WTC11 (cell line): Measurements from ENCODE around the gene TM9SF4. TPM values are rescaled to one million over a fixed set of nuclear protein-coding genes. Genes with fewer than 3 reads are reported as not detected.

Experiments used
- ATAC-seq: fragments of 200-7000 bp; cut with Tn5 transposase; 2 replicates; pipeline ENCODE4 v1.10.0; 2021; ENCODE audit warnings: mild to moderate bottlenecking, moderate library complexity
- CTCF ChIA-PET: fragments of 300-600 bp; sonication (Branson Sonifier 250); formaldehyde crosslinking; loops from one replicate; lab custom pipeline; 2021; ENCODE audit warnings: antibody characterized with exemption; lab: Charles Lee
- POLR2A ChIA-PET: fragments of 350-600 bp; sonication (Branson Sonifier 250); formaldehyde crosslinking; loops from one replicate; lab custom pipeline; 2021; ENCODE audit warnings: antibody characterized with exemption; lab: Charles Lee
- DNase-seq: peaks from one replicate; pipeline ENCODE4 v3.0.0; 2021; ENCODE audit warnings: low spot score
- H3K27ac Mint-ChIP-seq: 2 replicates; pipeline ENCODE4 v1.8.0; 2021; ENCODE audit warnings: mixed read lengths
- H3K27me3 Mint-ChIP-seq: 2 replicates; pipeline ENCODE4 v1.8.0; 2021; ENCODE audit warnings: low read depth, mild to moderate bottlenecking, moderate library complexity, mixed read lengths
- H3K36me3 Mint-ChIP-seq: 2 replicates; pipeline ENCODE4 v1.8.0; 2021; ENCODE audit warnings: mixed read lengths
- H3K4me1 Mint-ChIP-seq: 2 replicates; pipeline ENCODE4 v1.8.0; 2022; ENCODE audit warnings: mixed read lengths
- H3K4me3 Mint-ChIP-seq: 2 replicates; pipeline ENCODE4 v1.8.0; 2021; ENCODE audit warnings: mild to moderate bottlenecking, moderate library complexity, mixed read lengths
- H3K9me3 Mint-ChIP-seq: 2 replicates; pipeline ENCODE4 v1.8.0; 2021; ENCODE audit warnings: mixed read lengths
- ATF6 ChIP-seq: sonication (generic); formaldehyde crosslinking; IDR thresholded peaks from 2 replicates; pipeline ENCODE4 v1.8.1; 2023; ENCODE audit warnings: mild to moderate bottlenecking, missing genetic modification reagents
- CDX4 ChIP-seq: fragments of 250-450 bp; sonication (Bioruptor Pico); IDR thresholded peaks from 2 replicates; pipeline ENCODE4 v1.9.0; 2021; ENCODE audit warnings: moderate library complexity, mild to moderate bottlenecking, inconsistent platforms, borderline replicate concordance
- E2F4 ChIP-seq: sonication (generic); formaldehyde crosslinking; IDR thresholded peaks from 2 replicates; pipeline ENCODE4 v1.8.1; 2022; ENCODE audit warnings: low read depth, mild to moderate bottlenecking, moderate library complexity, missing genetic modification reagents, borderline replicate concordance
- ETV6 ChIP-seq: sonication (generic); formaldehyde crosslinking; IDR thresholded peaks from 2 replicates; pipeline ENCODE4 v1.8.1; 2022; ENCODE audit warnings: mild to moderate bottlenecking, missing genetic modification reagents
- IRF1 ChIP-seq: sonication (generic); formaldehyde crosslinking; IDR thresholded peaks from 2 replicates; pipeline ENCODE4 v1.8.0; 2023; ENCODE audit warnings: missing genetic modification reagents
- JAZF1 ChIP-seq: fragments of 250-450 bp; sonication (Bioruptor Pico); IDR thresholded peaks from 2 replicates; pipeline ENCODE4 v1.9.0; 2021; ENCODE audit warnings: moderate library complexity, mild to moderate bottlenecking, inconsistent platforms
- MAX ChIP-seq: sonication (generic); formaldehyde crosslinking; IDR thresholded peaks from 2 replicates; pipeline ENCODE4 v1.8.0; 2022; ENCODE audit warnings: mild to moderate bottlenecking, missing genetic modification reagents
- NR1H2 ChIP-seq: sonication (generic); formaldehyde crosslinking; IDR thresholded peaks from 2 replicates; pipeline ENCODE4 v1.9.0; 2021; ENCODE audit warnings: mild to moderate bottlenecking, moderate library complexity, missing genetic modification reagents
- NR3C1 ChIP-seq: sonication (generic); formaldehyde crosslinking; conservative IDR thresholded peaks from 2 replicates; pipeline ENCODE4 v1.8.1; 2023; ENCODE audit warnings: low read depth, mild to moderate bottlenecking, missing genetic modification reagents
- OVOL2 ChIP-seq: fragments of 250-450 bp; sonication (Bioruptor Pico); IDR thresholded peaks from 2 replicates; pipeline ENCODE4 v1.9.0; 2021; ENCODE audit warnings: mild to moderate bottlenecking, borderline replicate concordance
- PRDM15 ChIP-seq: sonication (generic); formaldehyde crosslinking; IDR thresholded peaks from 2 replicates; pipeline ENCODE4 v1.8.0; 2022; ENCODE audit warnings: missing genetic modification reagents
- PREB ChIP-seq: sonication (generic); formaldehyde crosslinking; IDR thresholded peaks from 2 replicates; pipeline ENCODE4 v1.8.1; 2022; ENCODE audit warnings: mild to moderate bottlenecking, missing genetic modification reagents, moderate library complexity, borderline replicate concordance
- TP53 ChIP-seq: sonication (generic); formaldehyde crosslinking; IDR thresholded peaks from 2 replicates; pipeline ENCODE4 v1.8.1; 2023; ENCODE audit warnings: mild to moderate bottlenecking, missing genetic modification reagents
- USF2 ChIP-seq: sonication (generic); formaldehyde crosslinking; IDR thresholded peaks from 2 replicates; pipeline ENCODE4 v1.8.1; 2023; ENCODE audit warnings: mild to moderate bottlenecking, missing genetic modification reagents, moderate library complexity
- ZNF219 ChIP-seq: sonication (generic); formaldehyde crosslinking; IDR thresholded peaks from 2 replicates; pipeline ENCODE4 v1.8.0; 2023; ENCODE audit warnings: missing genetic modification reagents, mild to moderate bottlenecking, borderline replicate concordance
- ZNF232 ChIP-seq: sonication (generic); formaldehyde crosslinking; IDR thresholded peaks from 2 replicates; pipeline ENCODE4 v1.8.0; 2022; ENCODE audit warnings: mild to moderate bottlenecking, missing genetic modification reagents
- ZNF263 ChIP-seq: sonication (generic); formaldehyde crosslinking; IDR thresholded peaks from 2 replicates; pipeline ENCODE4 v1.8.1; 2022; ENCODE audit warnings: low read depth, mild to moderate bottlenecking, moderate library complexity, missing genetic modification reagents
- ZNF425 ChIP-seq: fragments of 250-450 bp; sonication (Bioruptor Pico); conservative IDR thresholded peaks from 2 replicates; pipeline ENCODE4 v1.9.0; 2021; ENCODE audit warnings: mild to moderate bottlenecking
- ZNF512 ChIP-seq: sonication (generic); formaldehyde crosslinking; IDR thresholded peaks from 2 replicates; pipeline ENCODE4 v1.8.1; 2022; ENCODE audit warnings: missing genetic modification reagents, borderline replicate concordance
- ZNF671 ChIP-seq: fragments of 250-450 bp; sonication (Bioruptor Pico); IDR thresholded peaks from 2 replicates; pipeline ENCODE4 v1.8.0; 2021; ENCODE audit warnings: mild to moderate bottlenecking
- total RNA-seq: library from RNA; stranded (reverse); gene quantifications from 3 replicates; pipeline ENCODE4 v1.2.3, GENCODE V29; 2021

The TM9SF4 gene
- total RNA-seq, 1 experiment from 2014 or later, result 44.8 TPM

GRCh38 chr20:32184961-32185603, 75.6 kb downstream of the TM9SF4 start:
- Mint-ChIP-seq H3K9me3 (no peaks in the 10 kb centered on the region), H3K27me3 (peaks cover 3% of the 10 kb centered on the region), H3K27ac (no peak overlapping the region), H3K4me1 (peaks cover 9% of the 10 kb centered on the region), H3K4me3 (no peak overlapping the region), H3K36me3 (no peaks in the 10 kb centered on the region)
- ATAC-seq, result no peak
- no peak for TF ChIP-seq ETV6
- no peak for TF ChIP-seq CDX4
- TF ChIP-seq ZNF219, result no peak
- no peak for TF ChIP-seq PREB (CRISPR knock-in tag)
- TF ChIP-seq ZNF671 (CRISPR knock-in tag), result no peak
- no peak for TF ChIP-seq ZNF512
- TF ChIP-seq NR3C1 (CRISPR knock-in tag), result no peak
- TF ChIP-seq TP53, result no peak
- ChIA-PET POLR2A (no interaction called here), CTCF (no interaction called here)
- DNase-seq, result no peak

GRCh38 chr20:32186506-32186905, 77.0 kb downstream of the TM9SF4 start:
- H3K4me1 Mint-ChIP-seq, result peaks cover 20% of the 10 kb centered on the region
- ATAC-seq (no peak), DNase-seq (no peak)
- ChIA-PET CTCF (no interaction called here), POLR2A (no interaction called here)
- no peak for TF ChIP-seq MAX (CRISPR knock-in tag)
- TF ChIP-seq E2F4 (CRISPR knock-in tag), result no peak
- no peak for TF ChIP-seq JAZF1
- TF ChIP-seq ZNF263 (CRISPR knock-in tag), result no peak
- TF ChIP-seq NR1H2 (CRISPR knock-in tag), result no peak
- no peak for TF ChIP-seq PRDM15
- TF ChIP-seq OVOL2 (CRISPR knock-in tag), result no peak
- TF ChIP-seq ZNF425 (CRISPR knock-in tag), result no peak
- no peak for TF ChIP-seq ATF6
- no peak for TF ChIP-seq NR3C1 (CRISPR knock-in tag)
- TF ChIP-seq IRF1, result no peak
- no peak for TF ChIP-seq ZNF232
- TF ChIP-seq USF2 (CRISPR knock-in tag), result no peak
- no peak overlapping the region for H3K4me3 Mint-ChIP-seq
- no peak overlapping the region for H3K27ac Mint-ChIP-seq
- peaks cover 3% of the 10 kb centered on the region for H3K27me3 Mint-ChIP-seq
- H3K36me3 Mint-ChIP-seq, result no peaks in the 10 kb centered on the region
- no peaks in the 10 kb centered on the region for H3K9me3 Mint-ChIP-seq
